Measurements from ENCODE around the gene TRIO.

Gene TRIO

DNA sequence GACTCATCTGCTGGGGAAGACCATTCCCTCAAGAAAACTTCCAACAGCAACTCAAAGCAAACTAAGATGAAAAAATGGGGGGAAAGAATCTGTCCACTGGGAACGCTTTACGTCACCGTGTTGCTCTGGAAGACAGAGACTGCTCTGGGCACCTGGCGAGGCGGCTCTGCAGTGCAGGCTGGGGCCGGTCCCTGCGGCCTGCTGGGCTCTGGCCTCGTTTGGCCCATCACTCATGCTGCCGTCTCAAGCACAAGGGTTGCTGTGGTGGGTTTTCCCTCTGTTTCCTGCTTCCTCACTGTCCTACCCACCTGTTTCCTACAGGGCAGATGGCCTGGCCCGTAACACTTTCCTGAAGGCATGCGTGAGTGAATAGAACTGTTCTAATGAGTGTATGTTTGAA lies 345.6 kb downstream of the TRIO start:
- no peak for DNase-seq (ENCODE audit: low read depth)

DNA sequence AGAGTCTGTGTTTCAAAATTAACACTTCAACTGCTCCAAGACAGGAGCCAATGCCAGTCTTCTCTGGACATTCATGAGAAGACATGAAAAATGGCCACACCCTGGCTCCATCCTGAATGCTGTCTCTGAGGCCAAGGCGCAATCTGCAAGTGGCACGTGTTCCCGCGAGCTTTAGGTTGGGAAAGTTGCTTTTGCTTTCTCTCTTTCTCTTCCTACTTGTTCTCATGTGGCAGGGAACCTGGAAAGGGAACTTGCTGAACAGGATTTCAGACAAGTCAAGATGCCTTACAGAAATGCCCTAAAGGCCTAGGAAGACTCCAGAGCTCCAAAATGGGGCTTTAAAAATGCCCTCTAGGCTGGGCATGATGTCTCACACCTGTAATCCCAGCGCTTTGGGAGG lies 346.5 kb downstream of the TRIO start:
- DNase-seq (ENCODE audit: low read depth) = no peak

DNA sequence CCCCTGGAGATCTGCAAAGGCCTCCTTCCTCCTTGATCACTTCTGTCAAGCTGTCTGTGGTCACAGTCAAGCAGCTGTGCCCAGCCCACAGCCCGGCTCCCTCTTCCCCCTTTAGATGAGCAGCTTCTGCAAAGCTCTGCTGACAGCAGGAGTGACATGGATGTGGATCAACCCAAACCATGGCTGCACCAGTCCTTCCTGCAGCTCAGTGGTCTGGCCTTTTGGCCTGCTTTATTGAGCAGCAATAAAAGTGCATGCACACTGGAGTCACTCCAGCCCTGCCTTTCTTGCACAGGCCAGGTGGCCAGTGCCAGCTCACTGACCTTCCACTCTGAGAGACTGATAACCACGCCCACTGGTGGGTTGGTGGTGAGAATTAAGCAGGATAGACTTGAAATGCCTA lies 347.2 kb downstream of the TRIO start:
- DNase-seq (ENCODE audit: low read depth) = no peak

DNA sequence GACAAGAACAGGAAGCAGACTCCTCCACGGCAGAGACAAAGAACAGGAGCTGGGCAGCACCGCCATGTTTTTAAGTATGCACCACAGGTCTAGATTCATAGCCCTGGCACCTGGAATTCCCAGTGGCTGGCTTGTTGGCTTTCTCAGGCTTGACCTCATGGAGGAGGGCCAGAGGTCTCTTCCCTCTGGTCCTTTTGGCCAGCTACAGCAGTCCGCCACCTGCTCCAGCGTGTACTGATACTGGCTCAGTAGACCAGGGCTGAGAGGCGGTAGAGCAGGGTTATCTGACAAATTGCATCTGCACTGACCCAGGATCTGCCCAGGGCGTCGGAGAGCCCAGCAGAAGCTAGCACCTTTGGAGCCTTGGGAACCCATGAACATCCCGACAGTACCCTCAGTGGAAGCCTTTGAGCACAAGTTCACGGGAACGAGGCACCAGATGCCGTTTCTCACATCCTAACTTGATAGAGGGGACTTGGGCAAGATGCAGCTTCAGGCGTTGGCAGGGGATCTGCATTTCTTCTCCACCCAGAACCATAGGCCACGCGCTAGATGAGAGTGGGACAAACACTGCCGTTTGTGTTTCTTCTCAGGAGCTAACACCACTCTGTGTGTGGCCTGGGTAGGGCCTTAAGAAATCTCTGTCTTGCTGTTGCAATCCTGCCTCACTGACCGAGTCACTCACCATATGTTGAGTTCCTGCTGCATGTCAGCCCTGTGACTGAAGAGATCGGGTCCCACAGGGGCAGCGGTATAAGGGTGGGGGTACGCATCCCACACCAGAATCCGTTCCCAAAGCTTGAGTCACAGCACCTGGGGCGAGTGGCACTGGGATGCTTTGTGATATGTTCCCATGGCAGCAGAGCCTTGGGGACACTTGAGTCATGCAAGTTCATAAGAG lies 348.1 kb downstream of the TRIO start:
- no peak for DNase-seq (ENCODE audit: low read depth)

DNA sequence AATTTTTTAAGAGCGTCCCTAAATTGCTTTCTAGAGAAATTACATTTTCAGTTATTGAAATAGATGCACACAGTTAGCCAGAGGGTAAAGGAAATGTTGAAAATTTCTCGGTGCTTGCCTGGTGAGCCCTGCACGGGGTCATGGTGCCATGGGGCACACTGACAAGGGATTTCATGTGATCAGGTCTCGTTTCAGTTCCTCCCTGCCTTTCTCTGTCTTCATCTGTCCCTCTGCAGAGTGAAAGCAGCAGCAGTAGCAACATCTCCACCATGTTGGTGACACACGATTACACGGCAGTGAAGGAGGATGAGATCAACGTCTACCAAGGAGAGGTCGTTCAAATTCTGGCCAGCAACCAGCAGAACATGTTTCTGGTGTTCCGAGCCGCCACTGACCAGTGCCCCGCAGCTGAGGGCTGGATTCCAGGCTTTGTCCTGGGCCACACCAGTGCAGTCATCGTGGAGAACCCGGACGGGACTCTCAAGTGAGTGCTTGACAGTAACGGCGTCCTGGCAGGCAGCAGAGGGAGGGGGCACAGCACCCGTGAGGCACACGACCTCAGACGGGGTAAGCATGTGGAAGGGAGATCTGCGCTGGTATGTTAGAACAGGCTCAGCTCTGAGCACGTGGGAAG lies 349.3 kb downstream of the TRIO start:
- no peak for DNase-seq (ENCODE audit: low read depth)

DNA sequence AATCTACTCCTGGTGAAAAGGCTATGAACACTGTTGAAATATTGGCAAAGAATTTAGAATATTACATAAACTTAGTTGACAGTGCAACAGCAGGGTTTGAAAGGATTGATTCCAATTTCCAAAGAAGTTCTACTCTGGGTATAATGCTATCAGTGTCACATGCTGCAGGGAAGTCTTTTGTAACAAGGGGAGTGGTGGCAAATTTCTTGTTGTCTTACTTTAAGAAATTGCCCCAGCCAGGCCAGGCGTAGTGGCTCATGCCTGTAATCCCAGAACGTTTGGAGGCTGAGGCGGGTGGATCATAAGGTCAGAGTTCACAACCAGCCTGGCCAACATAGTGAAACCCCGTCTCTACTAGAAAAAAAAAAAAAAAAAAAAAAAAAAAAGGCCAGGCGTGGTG lies 352.2 kb downstream of the TRIO start:
- no peak for DNase-seq (ENCODE audit: low read depth)

DNA sequence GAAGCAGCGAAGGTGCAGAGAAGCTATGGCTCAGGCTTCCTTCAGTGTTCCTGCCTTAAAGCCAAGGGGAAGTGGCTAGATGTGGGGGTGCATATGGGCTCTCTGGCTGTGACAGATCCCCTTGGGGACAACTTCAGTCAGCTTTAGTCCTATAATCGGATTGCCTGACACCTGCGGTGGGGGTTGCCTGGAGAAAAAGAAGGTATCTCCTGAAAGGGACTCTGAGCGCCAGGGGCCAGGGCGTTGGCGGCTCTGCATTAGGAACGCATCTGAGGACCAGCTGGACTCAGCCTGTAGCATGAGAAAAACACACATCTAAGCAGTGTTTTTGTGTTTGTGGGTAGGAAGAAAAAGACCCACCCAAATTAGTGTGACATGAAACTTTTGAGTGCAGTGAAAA lies 354.2 kb downstream of the TRIO start:
- no peak for DNase-seq (ENCODE audit: low read depth)

DNA sequence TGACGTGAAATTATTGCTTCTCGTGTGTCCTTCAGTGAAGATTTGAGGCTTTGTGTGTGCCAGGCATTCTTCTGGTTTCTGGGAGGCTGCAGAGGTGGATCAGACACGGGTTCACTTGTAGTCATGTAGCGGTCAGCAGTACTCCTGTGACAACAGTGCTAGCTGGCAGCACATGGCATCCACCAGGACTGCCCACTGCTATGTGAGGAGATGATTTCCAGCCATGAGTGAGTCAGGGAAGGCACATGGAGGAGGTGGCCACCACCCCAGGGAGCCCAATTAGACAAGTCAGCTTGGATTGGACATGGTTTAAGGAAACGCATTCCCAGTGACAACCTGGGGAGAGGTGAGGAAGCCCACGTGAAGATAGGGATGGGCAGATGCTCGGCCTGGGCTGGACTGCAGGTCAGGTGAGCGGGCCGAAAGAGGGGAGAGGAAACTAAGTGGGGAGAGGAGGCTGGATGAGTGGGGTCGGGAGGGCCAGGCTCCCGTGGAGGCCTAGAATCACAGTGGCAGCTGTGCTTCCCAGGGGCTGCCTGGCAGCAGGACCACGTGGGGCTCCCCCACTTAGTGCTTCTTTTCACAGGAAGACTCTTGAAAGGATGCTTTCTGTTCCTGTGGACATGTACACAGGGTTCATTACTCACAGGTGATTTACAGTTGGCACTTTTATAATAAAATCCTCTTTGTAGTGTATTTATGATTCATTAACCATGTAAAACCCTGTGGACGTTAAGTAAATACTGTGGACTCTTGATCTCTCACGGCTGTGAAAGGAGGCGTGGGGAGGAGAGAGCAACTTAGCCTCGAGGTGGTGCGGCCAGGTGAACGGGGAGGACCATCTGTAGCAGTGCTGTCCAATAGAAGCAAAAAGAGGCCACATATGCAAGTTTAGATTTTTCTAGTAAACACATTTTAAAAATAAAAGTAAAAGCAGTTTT lies 358.5 kb downstream of the TRIO start:
- no peak for DNase-seq (ENCODE audit: low read depth)

DNA sequence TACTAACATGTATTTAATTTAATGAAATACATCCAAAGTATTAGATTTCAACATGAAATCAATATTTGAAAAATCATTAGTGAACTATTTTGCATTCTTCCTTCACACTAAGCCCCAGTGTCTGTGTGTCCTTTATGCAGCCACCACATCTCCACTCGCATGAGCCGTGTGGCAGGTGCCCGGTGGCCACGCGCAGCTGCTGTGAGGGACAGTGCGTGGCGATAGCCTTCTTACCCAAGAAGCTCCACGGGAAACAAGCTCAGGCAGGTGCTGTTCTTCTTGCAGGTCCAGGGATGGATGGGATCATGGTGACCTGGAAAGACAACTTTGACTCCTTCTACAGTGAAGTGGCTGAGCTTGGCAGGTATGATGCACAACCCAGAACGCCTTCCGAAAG lies 359.1 kb downstream of the TRIO start:
- no peak for DNase-seq (ENCODE audit: low read depth)

DNA sequence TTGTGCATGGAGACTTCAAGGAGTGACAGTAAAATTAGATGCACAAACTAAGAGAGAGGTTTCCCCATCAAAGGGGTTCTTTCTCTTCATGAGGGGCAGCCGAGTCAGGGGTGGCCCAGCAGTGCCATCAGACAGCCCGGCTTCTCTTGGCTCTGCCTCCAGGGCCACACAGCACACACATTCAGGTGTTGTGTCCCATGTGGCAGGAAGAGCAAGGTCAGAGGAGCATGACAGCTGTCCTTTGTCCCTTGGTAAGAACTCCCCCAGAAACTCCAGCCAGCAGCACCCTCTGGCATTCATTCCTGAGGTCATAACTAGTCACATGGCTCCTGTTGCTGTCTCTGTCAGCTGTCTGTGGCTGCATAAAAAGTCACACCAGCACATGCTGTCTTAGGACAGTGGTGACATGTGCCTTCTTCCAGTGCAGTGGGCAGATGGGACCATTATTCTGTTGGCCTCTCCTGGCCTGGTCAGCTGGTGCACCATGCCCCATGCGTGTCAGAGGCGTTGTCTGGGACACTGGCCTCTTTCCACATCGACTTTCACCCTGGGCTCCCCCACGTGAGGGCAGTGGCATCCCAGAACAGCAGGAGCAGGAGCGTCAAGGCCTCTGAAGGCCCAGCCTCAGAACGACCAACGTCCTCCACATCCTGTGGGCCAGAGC lies 360.0 kb downstream of the TRIO start:
- no peak for DNase-seq (ENCODE audit: low read depth)

DNA sequence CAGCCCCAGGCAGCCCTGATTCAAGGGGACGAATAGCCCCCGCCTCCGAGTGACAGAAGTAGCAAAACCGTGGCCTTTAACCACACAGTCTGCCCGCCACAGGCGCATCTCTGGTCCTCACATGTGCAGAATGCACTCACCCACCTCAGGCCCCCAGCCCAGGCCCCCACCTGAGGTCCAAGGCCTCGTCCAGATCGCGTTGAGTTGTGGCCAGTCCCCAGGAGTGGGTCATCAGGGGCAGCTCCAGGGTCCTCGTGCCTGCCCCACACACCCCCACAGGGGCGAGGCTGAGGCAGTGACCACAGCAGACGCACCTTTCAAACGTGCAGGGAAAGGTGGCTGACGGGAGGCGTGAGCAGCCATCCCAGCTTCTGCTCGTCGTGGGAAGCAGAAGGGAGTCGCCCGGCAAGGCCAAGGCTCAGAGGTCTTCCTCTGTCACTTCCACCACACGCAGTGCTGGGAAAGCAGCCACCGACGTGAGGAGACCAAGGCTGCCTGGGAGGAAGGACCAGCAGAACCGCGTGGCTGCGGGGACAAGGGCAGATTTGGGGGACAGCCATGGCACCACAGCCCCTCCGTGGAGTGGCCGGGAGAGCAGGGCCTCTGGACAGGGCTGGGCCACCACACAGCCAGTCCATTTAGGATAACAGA lies 360.7 kb downstream of the TRIO start:
- DNase-seq (ENCODE audit: low read depth) = no peak

DNA sequence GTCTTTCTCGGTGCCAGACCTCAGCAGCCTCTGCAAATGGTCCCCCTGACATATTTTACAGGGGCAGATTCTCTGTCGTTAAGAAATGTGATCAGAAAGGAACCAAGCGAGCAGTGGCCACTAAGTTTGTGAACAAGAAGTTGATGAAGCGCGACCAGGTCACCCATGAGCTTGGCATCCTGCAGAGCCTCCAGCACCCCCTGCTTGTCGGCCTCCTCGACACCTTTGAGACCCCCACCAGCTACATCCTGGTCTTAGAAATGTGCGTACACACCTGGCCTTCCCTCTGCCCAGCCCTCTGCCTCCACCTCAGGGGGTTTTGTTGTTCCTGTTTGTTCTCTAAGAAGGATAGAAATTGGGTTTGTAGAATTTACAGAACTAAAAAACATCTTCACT lies 361.2 kb downstream of the TRIO start:
- no peak for DNase-seq (ENCODE audit: low read depth)

DNA sequence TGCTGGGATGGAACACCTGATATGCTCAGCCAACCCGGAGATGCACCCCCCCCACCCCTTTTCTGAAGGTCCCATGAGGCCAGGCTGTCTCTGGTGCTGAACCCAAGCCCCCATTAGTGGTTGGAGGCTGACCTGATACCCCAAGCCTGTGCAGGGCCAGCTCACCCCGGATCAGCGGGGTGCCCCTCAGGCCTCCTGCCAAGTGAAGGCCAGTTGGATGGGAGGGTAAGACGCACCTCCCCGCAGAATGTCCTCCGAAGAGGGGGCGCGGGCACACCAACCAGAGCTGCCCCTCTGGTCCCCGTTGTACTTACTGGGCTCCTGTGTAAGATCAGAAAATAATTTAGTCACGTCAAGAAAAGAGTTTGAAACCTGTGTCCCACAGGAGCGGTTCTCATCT lies 361.7 kb downstream of the TRIO start:
- DNase-seq (ENCODE audit: low read depth) = no peak

DNA sequence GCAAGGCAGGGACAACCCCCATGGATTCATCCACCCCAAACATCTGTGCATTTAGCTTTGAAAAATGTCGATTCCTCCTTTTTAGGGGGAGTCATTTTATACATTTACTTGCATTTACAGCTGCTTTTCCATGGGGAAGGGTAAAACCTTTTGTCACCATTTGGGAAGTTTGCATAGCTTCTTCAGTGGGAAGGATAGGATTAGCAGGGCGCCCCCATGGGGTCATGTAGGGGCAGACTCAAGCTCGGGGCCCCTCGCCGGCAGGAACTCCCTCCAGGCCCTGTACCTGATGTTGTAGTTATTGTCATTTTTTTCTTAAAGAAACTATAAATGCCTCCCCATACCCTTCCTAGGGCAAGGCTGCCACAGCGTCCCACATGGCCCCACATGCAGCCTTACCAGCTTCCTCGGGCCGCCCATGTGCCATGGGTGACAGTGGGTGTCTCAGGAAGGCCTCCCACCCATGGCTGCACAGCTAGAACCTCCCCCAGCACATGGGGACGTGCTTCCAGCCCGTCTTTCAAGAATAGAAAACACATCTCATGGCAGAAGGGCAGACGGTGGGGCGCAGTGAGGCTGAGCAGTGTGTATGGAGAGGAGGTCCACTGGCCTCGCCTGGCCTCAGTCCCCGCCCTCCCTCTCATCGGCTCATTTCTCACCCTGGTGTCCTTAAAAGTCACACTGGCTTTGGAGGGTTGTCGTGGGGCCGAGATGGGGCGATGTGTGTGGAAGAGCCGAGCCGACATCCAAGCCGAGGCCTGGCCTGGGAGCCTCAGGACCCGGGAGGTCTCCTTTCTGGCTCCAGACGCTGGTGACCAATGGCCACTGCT lies 362.4 kb downstream of the TRIO start:
- DNase-seq (ENCODE audit: low read depth) = no peak

DNA sequence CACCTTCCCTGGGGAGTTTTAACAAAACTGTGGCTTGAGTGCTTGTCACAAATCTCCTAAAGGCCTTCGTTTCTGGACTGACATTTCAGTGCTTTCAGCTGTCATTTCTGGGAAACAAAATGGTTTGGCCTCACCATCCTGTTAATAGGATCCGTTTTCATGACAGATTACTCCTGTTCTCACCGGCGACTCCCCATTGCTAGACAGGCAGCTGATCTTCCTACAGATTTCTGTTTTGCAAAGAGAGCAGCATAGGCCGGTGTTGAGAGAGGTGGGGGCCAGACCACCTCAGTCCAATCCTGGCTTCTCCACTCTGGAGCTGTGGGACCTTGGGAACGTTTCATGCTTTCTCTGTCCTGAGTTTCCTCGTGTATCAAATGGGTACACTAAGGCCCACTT lies 363.0 kb downstream of the TRIO start:
- no peak for DNase-seq (ENCODE audit: low read depth)

DNA sequence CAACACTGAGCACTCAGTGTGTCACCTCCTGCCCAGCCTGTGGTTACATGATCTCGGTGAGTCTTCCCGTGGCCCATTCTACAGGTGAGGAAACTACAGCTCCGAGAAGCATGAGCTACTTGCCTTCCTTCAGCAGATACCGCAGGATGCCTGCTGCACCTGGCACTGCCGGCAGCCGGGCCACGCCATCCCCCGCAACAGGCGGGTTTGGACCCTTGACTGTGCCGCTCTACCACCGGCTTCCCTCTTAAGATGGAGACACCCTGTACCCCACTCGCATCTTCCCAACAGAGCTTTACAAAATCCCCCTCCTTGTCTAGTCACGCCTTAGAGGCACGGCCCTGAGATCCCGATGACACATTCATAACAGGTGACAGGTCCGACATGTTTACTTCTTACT lies 363.5 kb downstream of the TRIO start:
- no peak for DNase-seq (ENCODE audit: low read depth)

DNA sequence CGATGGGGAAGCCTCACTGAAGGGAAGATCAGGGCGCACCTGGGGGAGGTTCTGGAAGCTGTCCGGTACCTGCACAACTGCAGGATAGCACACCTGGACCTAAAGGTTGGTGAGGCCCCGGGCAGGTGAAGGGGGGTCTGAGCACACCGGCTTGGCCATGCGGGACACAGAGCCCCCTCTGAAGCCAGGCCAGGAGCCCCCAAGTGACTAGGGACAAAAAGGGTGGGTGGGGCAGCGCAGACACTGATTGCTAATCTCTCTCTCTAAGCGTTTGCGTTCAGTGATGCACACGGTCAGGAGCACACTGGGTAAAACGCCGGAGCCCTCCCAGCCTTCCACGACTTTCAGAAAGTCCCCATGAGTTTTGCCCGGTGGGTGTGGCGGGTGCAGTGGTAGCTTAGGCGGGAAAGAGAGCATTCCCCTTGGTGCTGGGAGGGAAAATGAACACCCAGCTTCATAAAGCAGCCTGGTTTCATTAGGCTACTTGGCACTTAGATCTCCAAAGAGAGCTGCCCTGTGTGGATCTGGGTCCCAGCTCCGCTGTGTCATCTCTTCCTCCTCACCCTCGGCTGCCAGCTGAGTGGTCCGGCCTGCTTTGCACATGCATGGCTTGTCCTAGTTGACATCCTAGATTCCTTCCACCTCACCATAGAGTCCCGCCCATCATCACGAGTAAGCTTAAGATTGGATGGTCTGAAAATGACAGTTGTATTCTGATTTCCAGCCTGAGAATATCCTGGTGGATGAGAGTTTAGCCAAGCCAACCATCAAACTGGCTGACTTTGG lies 364.2 kb downstream of the TRIO start:
- DNase-seq (ENCODE audit: low read depth) = no peak

DNA sequence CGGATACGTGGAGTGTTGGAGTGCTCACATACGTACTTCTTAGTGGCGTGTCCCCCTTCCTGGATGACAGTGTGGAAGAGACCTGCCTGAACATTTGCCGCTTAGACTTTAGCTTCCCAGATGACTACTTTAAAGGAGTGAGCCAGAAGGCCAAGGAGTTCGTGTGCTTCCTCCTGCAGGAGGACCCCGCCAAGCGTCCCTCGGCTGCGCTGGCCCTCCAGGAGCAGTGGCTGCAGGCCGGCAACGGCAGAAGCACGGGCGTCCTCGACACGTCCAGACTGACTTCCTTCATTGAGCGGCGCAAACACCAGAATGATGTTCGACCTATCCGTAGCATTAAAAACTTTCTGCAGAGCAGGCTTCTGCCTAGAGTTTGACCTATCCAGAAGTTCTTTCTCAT lies 364.9 kb downstream of the TRIO start:
- DNase-seq (ENCODE audit: low read depth) = no peak

DNA sequence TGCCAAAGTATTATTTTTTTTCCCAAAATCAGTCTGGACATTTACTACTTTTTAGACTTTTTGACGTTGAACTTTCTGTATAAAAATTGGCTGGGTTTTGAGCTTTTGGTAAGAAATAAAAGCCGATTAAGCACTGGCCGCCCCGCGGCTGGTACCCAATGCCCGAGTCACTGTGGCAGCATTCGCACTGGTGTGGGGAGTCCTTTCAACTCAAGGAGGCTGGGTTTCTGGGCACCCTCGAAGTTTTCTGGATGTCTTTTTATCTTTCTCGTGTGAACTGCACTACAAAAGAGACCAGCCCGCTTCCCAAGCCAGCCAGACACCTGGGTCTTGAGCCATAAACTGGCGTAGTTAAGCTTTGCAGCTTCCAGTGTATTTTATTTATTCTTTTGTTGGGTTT lies 366.4 kb downstream of the TRIO start:
- DNase-seq (ENCODE audit: low read depth) = no peak

Data from stimulated activated CD8-positive, alpha-beta memory T cell treated with anti-CD3 and anti-CD28 coated beads, Interleukin-12 subunit alpha, Interleukin-12 subunit beta, amount 100 ng/mL, for 4 hours (primary cell).